Brain pericyte (primary cell): ENCODE measurements around the gene NCOA6.

Experiments
- DNase-seq: peaks from one replicate; pipeline ENCODE4 v3.0.0-alpha.2; 2012; ENCODE audit warnings: low read depth, low spot score

NCOA6 gene

DNA sequence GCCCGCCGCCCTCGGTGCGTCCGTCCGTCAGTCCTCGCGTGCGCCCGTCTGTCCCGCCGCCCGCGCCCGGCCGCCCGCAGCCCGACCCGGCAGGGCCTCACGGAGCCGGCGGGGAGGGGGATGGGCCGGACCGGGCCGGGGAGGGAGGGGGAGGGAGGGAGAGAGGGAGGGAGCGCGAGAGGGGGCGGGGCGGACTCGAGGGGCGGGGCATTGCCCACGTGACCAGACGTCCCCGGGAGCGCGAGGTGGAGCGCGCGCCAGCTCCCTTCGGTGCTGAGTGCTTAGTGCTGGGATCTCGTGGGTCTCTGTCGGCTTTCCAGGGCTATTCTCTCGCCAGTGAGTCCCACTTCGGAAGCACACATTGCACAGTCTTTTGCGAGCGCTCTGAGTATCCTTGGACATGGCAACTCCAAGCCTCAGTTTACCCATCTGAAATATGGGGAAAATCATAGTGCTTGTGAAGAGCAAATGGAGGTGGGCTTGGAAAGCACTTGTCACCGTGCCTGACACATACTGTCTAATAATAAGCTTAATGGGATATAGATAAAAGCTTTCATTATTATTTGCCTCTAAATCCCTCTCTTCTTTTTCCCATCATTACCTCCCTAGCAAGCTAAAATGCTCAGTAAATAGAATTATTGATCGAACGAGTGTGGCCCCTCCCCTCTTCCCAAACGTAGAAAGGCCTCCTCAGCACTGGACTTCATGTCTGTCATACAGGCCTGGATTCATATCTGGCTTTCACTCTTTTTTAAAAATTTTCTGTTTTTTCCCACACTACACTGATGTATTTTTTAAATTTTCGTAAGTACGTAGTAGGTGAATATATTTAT is at the start of gene NCOA6:
Gene NCOA6 (minus strand): TSS at position 122 of the 833 bp plus-strand sequence. CDS start 43,296 bp downstream, outside the sequence.
- no peak for DNase-seq

DNA sequence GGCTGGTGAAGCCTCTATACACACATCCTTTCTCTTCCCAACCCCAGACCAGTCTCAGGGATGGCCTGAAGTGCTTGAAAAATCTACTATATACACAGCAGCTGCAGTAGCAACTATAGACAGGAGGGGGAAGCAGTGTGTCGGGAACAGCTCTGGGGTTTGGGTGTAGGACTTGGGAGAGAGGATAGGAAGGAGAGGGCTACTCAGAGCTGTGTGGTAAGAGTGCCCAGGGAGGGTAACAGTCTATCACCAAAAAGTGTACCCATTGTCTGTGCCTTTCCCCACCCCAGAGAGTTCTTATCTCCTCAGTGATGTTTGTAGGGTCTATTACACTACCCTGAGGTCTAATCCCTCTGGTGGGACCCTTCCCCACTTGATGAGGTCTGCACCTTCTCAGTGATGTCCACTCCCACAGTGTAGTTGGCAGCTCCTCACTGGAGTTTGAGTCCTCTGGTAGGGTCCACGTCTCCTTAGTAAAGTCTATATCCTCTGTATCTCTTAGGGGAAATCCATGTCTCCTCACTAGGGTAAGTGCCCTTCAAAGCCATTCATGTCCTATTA is 48.7 kb upstream of the NCOA6 start:
- peak; percentile 67 for DNase-seq

DNA sequence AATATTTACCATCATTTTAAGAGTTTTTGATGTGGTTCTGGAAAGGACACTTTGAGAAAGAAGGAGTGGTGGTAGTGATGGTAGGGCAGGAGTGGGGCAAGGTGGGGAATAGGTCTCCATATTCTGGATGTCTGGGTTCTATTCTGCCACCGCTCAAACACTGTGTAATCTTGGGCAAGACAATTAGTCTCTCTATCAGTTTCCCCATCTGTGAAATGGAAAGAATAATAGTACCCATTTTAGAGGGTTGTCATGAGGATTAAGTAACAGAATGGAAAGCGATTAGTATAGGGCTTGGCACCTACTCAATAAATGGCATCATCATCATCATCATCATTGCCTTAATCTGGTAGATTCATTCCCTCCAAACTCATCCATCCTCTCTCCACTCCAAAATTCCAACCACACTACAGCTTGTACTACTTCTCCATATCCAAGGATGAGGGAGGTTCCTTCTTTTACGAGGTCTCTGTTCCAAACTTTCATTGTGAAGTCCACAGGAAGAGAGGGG is 48.2 kb upstream of the NCOA6 start:
- no peak for DNase-seq

DNA sequence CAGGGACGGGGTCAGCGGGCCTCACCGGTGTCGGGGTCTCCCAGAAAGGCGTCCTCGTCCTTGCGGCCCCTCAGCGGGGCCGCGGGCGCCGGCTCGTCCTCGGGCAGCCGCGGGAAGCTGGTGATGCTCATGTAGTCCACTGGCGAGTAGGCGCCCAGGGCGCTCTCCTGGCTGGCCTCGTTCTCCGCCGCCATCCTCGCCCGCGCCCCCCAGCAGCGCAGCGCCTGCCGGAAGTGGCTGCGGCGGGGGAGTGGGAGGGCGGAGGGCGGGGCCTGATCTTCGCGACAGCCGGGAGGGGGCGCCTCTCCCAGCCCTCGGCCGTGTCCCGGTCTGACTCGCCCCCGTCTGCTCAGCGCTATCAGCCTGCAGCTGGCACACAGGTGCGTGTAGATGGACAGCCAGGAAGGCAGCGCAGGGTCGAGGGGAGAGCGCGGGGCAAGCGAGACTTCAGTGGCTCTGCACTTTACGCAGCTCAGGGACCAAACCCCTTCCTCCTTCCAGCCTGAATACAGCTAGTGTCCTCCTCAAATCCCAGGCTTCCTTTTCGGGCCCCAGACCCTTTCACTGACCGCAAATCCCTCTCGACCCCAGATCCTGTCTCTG is 47.3 kb upstream of the NCOA6 start, which contains the start of gene GGT7:
Gene GGT7 (minus strand): TSS at position 235 of the 603 bp plus-strand sequence. CDS start 41 bp downstream, at position 194.
- no peak for DNase-seq

DNA sequence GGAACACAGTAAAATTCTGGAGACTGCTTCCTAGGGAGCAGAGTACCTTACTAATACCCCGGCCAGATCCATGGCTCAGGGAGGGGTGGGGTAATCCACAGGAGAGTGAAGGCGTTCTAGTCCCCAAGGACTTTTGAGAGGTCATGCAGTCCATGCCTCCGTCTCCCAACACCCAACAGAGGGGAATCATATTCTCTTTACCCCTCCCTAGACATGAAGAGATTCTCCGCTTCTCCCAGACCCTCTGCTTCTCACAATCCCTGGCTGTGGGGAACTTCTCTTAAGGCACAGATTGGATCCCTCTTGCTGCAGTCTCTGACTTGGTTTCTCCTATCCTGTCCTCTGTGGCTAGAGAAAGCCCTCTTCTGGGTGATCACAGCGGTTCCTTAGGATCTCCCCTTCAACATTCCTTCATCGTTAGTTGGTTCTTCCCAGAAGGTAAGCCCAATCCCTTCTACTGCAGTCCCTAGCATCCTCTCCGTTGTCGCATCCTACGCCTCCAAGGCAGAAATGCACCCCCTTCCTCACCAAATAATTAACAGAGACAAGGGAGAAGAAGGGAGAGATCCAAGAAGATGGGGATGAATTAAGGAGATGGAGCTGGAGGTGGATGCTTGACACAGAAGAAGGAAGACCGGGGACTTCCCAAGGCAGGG is 46.6 kb upstream of the NCOA6 start:
- DNase-seq, result no peak

DNA sequence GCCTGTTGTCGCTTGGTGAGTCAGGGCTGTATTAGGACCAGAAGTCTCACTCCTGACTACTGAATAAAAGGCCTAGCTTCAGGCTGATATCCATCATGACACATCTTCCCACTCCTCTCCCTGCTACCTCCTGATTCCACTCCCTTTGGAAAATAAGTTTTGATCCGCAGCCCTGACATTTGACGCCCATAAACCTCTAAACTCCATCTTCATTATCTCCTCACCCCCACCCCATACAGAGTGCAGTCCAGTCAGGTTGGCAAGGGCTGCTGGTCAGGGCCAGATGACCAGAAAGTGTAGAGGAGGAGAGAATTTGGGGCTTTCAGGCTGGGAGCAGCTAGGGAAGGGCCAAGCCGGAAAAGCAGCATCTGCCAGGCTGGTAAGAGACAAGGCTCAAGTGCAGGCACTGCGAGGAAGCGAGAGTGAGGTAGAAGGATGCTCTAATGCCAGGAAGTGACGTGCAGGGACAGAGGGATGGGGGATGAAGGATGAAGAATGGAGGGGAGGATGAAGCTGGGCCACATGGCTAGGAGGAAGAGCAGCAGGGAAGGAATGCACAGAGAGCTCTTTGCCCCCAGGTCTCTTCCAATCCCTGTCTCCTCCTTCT is 46.0 kb upstream of the NCOA6 start:
- DNase-seq, result no peak

DNA sequence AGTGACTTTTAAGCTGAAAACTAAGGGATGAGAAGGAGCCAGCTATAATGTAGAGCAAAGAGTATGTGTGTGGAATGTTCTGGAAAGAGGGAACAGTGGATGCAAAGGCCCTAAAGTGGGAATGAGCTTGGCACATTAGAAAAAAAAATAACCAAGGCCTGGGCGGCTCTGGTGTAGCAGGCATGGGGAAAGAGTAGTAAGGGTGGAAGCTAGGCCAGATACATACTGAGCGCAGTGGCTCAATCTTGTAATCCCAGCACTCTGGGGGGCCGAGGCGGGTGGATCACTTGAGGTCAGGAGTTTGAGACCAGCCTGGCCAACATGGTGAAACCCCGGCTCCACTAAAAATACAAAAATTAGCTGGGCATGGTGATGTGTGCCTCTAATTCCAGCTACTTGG is 38.8 kb upstream of the NCOA6 start:
- no peak for DNase-seq

DNA sequence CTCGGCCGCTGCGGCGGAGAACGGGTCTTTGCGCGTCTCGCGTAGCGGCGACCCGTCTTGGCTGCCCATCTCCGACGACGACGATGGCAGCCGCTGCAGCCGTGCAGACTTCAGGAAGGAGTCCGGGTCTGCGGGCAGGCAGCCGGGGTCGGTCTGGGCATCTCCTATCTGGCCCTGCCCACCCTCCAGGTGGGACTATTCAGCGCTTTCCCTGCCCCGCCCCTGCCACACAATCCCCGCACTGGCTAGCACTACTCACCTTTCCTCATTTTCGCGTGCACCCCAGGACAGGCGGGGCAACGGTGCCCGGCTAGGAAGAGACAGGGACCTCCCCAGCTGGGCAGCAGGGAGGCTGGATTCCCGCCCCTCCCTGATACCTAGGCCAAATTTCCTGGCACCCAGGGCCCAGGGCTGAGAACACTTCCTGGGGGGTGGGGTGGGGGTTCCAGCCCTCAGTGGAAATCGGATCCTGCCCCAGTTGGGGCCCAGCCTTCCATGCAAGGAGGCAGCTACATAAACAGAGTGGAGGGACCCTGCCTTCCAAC is 38.0 kb upstream of the NCOA6 start:
- no peak for DNase-seq

DNA sequence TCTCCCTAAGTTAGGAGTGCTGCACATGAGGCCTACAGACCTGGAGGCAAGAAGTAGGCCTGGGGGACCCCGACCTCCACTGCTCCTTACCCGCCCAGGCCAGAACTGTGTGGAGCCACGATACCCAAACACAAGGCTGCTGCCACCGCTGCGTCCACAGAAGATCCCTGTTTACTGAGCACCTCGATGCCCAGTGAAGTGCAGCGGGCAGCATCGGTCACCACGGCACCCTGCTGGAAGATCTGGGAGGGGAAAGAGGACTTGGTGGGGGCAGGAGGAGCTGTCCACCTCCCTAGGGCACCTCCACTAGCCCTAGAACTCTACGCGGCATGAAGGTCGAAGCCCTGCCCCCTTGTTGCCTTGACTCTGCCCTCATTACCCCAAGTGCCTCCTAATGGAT is 37.3 kb upstream of the NCOA6 start:
- DNase-seq, result no peak

DNA sequence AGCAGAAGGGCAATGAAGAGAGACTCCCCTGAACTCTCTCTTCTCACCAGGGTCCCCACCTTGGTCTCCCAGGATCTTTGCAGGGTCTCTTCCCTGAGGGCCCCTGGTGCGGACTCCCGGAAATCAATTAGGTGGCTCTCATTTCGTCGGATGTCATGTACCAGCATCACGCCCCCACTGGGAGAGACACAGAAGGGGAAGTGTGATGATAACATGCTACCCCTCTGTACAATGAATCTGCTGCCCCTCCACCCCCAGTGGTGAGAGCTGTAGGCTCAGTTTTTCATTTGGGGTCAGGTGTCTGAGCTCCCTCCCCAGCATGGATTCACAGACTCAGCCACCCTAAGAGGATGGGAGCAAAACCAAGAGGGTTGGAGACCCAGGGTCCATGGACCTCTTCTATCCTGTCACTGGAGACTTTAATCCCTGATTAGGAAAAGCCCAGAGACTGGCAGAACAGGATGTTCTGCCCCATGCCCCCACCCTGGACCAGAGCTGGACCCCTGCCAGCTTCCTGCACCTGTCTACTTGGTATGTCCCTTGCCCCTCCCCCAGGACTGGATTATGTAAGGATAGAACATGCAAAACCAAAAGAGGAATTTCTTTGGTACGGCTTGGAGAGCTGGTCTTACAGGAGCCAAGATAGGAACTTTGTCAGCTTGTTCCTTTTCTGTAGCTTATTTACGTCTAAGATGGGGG is 36.1 kb upstream of the NCOA6 start:
- no peak for DNase-seq

DNA sequence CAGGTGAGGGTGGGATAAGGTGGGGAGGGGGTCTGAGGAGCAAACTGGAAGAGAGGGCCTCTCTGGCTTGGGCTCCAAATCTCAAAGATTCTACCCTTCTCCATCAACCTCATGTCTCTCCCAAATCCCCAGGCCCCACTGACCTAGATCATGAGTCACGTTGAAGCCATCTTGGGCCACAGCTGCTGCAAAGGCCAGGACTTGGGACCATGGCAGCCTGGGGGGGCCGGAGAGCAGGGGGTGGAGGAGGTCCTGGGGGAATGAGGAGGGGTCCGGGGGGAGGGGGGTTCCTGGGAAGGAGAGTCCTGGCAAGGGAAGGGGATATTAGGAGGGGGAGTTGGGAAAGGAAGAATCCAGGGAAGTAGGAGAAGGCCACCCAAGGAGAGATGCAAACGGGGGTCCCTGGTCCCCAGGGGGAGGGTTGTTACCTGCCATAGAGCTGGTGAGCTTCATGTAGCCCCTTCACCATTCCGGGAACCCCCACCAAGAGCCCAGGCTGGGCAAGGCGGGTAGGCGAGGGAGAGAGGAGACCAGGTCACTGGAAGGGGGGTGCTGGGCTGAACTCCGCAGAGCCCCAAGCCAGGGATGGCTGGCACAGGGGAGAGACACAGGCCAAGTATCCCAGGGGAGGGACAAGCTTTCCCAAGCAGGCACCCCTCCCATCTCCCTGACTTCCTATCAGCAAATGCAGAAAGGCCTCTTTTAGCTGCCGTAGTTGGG is 34.5 kb upstream of the NCOA6 start:
- no peak for DNase-seq

DNA sequence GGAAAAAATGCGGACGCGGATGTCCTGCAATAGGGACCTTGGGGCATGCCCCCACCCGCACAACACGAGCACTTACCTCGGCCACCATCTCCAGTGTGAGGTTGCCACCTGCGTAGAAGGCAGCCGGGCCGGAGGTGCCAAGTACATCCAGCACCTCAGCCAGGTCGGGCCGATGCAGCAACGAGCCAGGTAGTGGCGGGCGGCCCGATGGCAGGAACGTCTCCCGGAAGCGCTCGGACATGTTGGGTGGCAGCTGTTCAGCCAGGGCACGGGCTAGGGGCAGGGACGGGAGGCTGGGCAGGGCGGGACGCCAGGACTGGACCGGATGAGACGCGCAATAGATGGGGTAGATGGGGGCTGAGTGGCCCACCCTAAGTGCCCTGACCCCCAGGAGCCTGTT is 33.9 kb upstream of the NCOA6 start:
- DNase-seq, result no peak

DNA sequence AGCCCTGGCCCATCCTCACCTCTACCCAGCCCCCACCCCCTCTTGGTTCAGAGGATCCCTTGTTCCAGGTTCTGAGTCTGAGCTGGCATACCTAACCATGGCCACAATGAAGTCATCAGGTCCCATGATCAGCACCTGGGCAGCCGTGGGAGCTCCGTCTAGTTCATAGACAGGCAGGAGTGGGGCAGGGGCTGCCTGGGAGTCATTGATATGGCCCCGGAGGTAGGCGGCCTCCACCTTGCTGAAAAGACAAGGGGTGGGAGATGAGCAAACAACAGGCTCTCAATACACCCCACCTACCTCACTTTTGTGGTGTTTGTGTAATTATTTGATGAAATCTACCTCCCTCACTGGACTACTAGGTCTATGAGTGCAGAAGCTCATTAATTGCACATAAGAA is 26.8 kb upstream of the NCOA6 start:
- no peak for DNase-seq

DNA sequence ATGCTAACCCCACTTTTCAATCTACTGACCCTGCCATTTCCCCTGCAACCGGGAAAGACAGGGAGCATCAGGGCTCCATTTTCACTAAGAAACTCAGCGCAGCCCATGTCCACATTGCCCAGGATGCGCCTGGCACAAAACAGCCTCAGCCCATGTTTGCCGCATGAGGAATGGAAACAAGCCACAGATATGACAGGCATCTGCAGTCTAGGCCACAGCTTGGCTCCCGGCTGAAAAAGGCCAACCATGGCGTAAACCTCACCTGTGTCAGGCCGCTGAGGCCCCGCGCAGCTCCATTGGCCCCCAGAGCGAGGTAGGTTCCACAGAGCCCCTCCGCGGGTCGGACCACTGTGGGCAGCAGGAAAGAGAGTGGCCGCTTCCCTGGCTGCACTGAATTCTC is 25.5 kb upstream of the NCOA6 start:
- DNase-seq, result no peak

DNA sequence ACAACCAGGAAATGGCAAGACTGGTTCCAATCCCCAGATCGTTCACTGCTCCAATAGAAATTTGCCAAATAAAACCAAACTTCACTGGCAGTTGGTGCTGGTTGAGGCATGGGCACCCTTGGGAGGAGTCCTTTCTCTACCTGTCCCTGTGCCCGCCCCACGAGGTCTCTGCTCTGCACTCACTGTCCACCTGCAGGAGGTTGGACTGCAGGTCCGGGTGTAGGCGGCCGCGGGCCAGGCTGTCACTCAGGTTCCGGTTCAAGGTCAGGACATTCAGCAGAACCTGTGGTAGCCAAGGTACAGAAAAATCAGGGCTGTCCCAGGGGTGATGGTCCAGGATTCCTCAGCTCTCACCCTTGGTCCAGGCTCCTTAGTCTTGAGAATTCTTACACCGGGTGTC is 24.3 kb upstream of the NCOA6 start:
- no peak for DNase-seq

DNA sequence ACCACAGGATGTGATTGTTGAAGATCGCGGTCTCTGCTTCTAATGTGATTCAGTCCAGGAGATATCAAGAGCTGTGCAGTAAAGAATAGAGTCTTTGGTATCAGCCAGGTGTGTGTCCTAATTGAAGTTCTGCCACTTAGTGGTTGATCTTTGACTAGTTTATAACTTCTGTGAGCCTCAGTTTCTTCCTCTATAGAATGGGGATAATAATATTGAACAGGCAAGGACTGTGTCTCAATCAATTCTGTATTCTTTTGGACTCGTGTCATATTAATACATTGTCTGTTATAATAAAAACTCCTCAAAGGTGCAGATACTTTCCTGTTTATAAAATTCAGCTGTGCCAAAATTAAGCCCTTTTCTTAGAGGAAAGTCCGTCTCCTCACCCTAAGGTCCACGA is 23.1 kb upstream of the NCOA6 start:
- no peak for DNase-seq

DNA sequence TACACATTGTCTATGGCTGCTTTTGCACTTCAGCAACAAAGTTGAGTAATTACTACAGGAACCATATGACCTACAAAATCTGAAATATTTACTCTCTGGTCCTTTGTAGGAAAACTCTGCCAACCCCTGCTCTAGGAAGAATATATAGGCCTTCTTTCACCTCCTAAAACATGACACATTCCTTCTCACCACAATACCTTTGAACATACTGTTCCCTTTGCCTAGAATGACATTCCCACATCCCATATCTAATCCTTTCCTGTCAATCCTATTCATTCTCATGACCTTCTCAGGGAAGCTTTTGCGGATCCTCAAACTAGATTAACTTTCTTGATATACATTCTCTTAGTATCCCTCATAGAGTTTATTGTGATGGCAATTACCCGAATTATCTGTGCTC is 18.0 kb upstream of the NCOA6 start:
- no peak for DNase-seq

DNA sequence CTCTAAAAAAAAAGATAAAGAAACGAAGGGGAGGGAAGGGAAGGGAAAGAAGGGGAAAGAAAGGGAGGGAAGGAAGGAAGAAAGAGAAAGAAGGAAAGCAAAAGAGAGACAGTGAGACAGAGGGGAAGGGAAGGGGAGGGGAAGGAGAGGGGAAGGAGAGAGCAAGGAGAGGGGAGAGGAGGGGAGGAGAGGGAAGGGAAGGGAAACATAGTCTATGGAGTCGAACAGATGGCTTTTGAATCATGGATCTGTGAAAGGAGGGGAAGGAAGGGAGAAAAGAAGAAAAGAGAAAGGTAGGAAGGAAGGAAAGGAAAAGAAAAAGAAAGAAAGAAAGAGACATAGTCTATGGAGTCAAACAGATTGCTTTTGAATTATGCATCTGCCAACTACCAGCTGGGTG is 16.7 kb upstream of the NCOA6 start:
- no peak for DNase-seq

DNA sequence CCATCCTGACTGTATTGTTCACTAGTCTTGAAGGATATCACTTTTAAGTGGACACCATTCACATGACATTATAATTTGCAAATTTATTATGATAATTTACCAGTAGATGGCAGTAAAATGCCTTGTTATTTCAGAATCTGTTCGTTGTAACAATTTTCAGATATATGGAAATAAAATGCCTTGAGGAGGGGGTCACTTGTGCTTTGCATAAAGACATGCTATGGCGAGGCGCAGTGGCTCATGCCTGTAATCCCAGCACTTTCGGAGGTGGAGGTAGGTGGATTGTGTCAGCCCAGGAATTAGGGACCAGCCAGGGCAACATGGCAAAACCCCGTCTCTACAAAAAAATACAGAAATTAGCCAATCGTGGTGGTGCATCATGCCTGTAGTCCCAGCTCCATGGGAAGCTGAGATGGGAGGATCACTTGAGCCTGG is 9.0 kb upstream of the NCOA6 start:
- DNase-seq, result no peak

DNA sequence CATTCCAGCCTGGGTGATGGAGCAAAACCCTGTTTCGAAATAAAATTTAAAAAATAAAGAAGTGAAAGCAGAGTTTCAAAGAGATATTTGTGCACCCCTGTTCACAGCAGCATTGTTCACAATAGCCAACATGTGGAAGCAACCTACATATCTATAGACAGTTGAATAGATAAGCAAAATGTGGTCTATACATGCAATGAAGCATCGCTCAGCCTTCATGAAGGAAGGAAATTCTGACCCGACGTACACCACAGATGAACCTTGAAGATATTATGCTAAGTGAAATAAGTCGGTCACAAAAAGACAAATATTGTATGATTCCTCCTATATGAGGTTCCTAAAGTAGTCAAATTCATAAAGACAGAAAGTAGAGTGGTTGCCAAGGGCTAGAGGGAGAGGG is 6.5 kb upstream of the NCOA6 start:
- DNase-seq, result no peak
